Aorta (tissue), 5 donors: ENCODE measurements around the gene VSIR. TPM values are rescaled to one million over a fixed set of nuclear protein-coding genes. Genes with fewer than 3 reads are reported as not detected.
A peak's percentile ranks its signal among the peaks of the same experiment; 100 is the strongest.

Experiments used
- ATAC-seq: fragments of 200-7000 bp; cut with Tn5 transposase; one replicate; pipeline ENCODE4 v1.9.1; 2022; ENCODE audit warnings: moderate library complexity; ENCODE audit not compliant: low FRiP score
- DNase-seq, 2 donors: peaks; one replicate each; pipeline ENCODE4 v3.0.0-alpha.2; 2020
- H3K27ac ChIP-seq, 2 donors: one replicate each; pipeline ENCODE4 v1.5.1; 2013; ENCODE audit warnings: low read length in 2 of 2, mild to moderate bottlenecking in 2 of 2, moderate library complexity in 2 of 2, control low read depth in 1 of 2, inconsistent platforms in 1 of 2, low read depth in 1 of 2
- H3K27me3 ChIP-seq, 2 donors: one replicate each; pipeline ENCODE4 v1.6.1; 2013; ENCODE audit warnings: control low read depth in 1 of 2, low read length in 1 of 2, mild to moderate bottlenecking in 1 of 2, moderate library complexity in 1 of 2; ENCODE audit not compliant: insufficient read depth in 2 of 2, control insufficient read depth in 1 of 2
- H3K36me3 ChIP-seq, 2 donors: one replicate each; pipeline ENCODE4 v1.6.1; 2013; ENCODE audit warnings: control low read depth in 1 of 2, low read length in 1 of 2, mild to moderate bottlenecking in 1 of 2; ENCODE audit not compliant: insufficient read depth in 2 of 2, control insufficient read depth in 1 of 2
- H3K4me1 ChIP-seq, 2 donors: one replicate each; pipeline ENCODE4 v1.6.1; 2013; ENCODE audit warnings: low read length in 2 of 2, control low read depth in 1 of 2, mild to moderate bottlenecking in 1 of 2, moderate library complexity in 1 of 2; ENCODE audit not compliant: insufficient read depth in 2 of 2, control insufficient read depth in 1 of 2
- H3K4me3 ChIP-seq, 2 donors: one replicate each; pipeline ENCODE4 v1.5.1; 2013; ENCODE audit warnings: low read length in 2 of 2, control low read depth in 1 of 2, mild to moderate bottlenecking in 1 of 2
- H3K9me3 ChIP-seq: one replicate; pipeline ENCODE4 v1.6.1; 2013; ENCODE audit warnings: mild to moderate bottlenecking, low read length; ENCODE audit not compliant: control insufficient read depth
- WGBS, 2 donors: extraction: QIAGEN DNeasy Blood & Tissue Kit; methylation state at CpG; one replicate each; pipeline ENCODE4 v1.1.7; 2013; 5-methylcytosine and 5-hydroxymethylcytosine counted together
- intact Hi-C, 2 donors: fragments of 100-400 bp; cut with DNase I; formaldehyde crosslinking; loops; one replicate each; pipeline versions ENCODE4 v1.14.2 to v1.15.0; 2022
- polyA plus RNA-seq, 2 donors: library from polyadenylated mRNA; stranded (reverse); fragments of 200-250 nt; gene quantifications; one replicate each; pipeline ENCODE4 v1.2.3, GENCODE V29; 2013
- total RNA-seq, 2 donors: library from RNA; stranded (reverse); fragmentation: NEBNext Ultra II Directional; extraction: Animal tissue kit (Norgen Biotek cat#: 25700); gene quantifications; one replicate each; pipeline ENCODE4 v1.2.1, GENCODE V29; 2021
- donor health status: healthy with polysubstance abuse.
- donor health status: Bipolar disorder and iron deficiency.
- donor health status: DM: no; HTN: no; CAD: no.
- donor health status: DM: no; HTN: no; CAD: no.
- donor health status: DM: yes; HTN: yes; CAD: no.

VSIR gene
- total and polyA plus RNA-seq, 4 donors = 44.7 to 123 (median 69.9) TPM

GRCh38 chr10:71816936-71817618, 43.8 kb upstream of the VSIR start:
- no peak overlapping the region for H3K4me3 ChIP-seq
- intact Hi-C loops = loop anchor here in 1 of 2 donors (10.0 kb wide), 1 partner anchor 112 kb away; no protein-coding TSS in a partner anchor
- H3K9me3 ChIP-seq = no peaks in the 10 kb centered on the region
- 73 to 78% methylated on average over 8 of the region's 8 CpGs for WGBS, 2 donors
- H3K36me3 ChIP-seq = peaks cover 4 to 20% of the 10 kb centered on the region in 2 donors
- H3K27ac ChIP-seq = no peak overlapping the region
- DNase-seq (peak in 1 of 2 donors; percentile 24), ATAC-seq (no peak)
- no peaks in the 10 kb centered on the region for H3K4me1 ChIP-seq
- H3K27me3 ChIP-seq = no peaks in the 10 kb centered on the region

GRCh38 chr10:71816421-71816851, 43.1 kb upstream of the VSIR start:
- intact Hi-C loops = loop anchor here in 1 of 2 donors (10.0 kb wide), 1 partner anchor 112 kb away; no protein-coding TSS in a partner anchor
- Histone ChIP-seq H3K27ac (no peak overlapping the region), H3K27me3 (no peaks in the 10 kb centered on the region), H3K4me1 (no peaks in the 10 kb centered on the region), H3K9me3 (no peaks in the 10 kb centered on the region), H3K36me3 (peaks cover 4 to 18% of the 10 kb centered on the region in 2 donors), H3K4me3 (no peak overlapping the region)
- 83 to 86% methylated on average over 12 of the region's 12 CpGs for WGBS, 2 donors
- DNase-seq (peak; percentile 44 to 59), ATAC-seq (no peak)

- H3K4me1 ChIP-seq = no peaks in the 10 kb centered on the region
- WGBS, 2 donors = 80 to 81% methylated on average over 15 of the region's 15 CpGs
- no peak overlapping the region for H3K27ac ChIP-seq
- H3K9me3 ChIP-seq = no peaks in the 10 kb centered on the region
- no peaks in the 10 kb centered on the region for H3K27me3 ChIP-seq
- ATAC-seq = no peak
- H3K36me3 ChIP-seq = peaks cover 4 to 16% of the 10 kb centered on the region in 2 donors
- intact Hi-C loops = loop anchor here in 1 of 2 donors (10.0 kb wide), 1 partner anchor 111 kb away; no protein-coding TSS in a partner anchor
- no peak overlapping the region for H3K4me3 ChIP-seq
- peak in 1 of 2 donors; percentile 43 for DNase-seq
Measured at GRCh38 chr10:71815515-71816130, 42.3 kb upstream of the VSIR start.

GRCh38 chr10:71814922-71815411, 41.6 kb upstream of the VSIR start:
- no peak overlapping the region for H3K27ac ChIP-seq
- ATAC-seq = no peak
- no peaks in the 10 kb centered on the region for H3K9me3 ChIP-seq
- DNase-seq = peak in 1 of 2 donors; percentile 41
- peaks cover 0 to 14% of the 10 kb centered on the region in 2 donors for H3K36me3 ChIP-seq
- H3K27me3 ChIP-seq = no peaks in the 10 kb centered on the region
- no peak overlapping the region for H3K4me3 ChIP-seq
- H3K4me1 ChIP-seq = no peaks in the 10 kb centered on the region
- 88 to 89% methylated on average over 26 of the region's 26 CpGs for WGBS, 2 donors
- intact Hi-C loops = loop anchor here (5.0 to 10.0 kb wide), 4 partner anchors 110 to 503 kb away; no protein-coding TSS in a partner anchor

GRCh38 chr10:71812913-71813590, 39.7 kb upstream of the VSIR start:
- H3K36me3 ChIP-seq = peaks cover 0 to 11% of the 10 kb centered on the region in 2 donors
- DNase-seq = no peak
- H3K4me1 ChIP-seq = no peaks in the 10 kb centered on the region
- no peaks in the 10 kb centered on the region for H3K9me3 ChIP-seq
- intact Hi-C loops = loop anchor here (5.0 to 10.0 kb wide), 4 partner anchors 108 to 501 kb away; no protein-coding TSS in a partner anchor
- no peaks in the 10 kb centered on the region for H3K27me3 ChIP-seq
- ATAC-seq = no peak
- H3K4me3 ChIP-seq = no peak overlapping the region
- 39 to 42% methylated on average over 11 of the region's 11 CpGs for WGBS, 2 donors
- no peak overlapping the region for H3K27ac ChIP-seq

GRCh38 chr10:71812016-71812912, 38.9 kb upstream of the VSIR start:
- DNase-seq (peak; percentile 80 to 93), ATAC-seq (peak; percentile 84)
- WGBS, 2 donors = 36 to 39% methylated on average over 22 of the region's 22 CpGs
- Histone ChIP-seq H3K27ac (no peak overlapping the region), H3K9me3 (no peaks in the 10 kb centered on the region), H3K36me3 (peaks cover 0 to 6% of the 10 kb centered on the region in 2 donors), H3K4me3 (no peak overlapping the region), H3K4me1 (no peaks in the 10 kb centered on the region), H3K27me3 (no peaks in the 10 kb centered on the region)
- intact Hi-C loops = loop anchor here (5.0 to 10.0 kb wide), 4 partner anchors 107 to 500 kb away; no protein-coding TSS in a partner anchor

- no peak for ATAC-seq
- DNase-seq = no peak
- no peak overlapping the region for H3K27ac ChIP-seq
- WGBS, 2 donors = 85 to 90% methylated on average over 19 of the region's 19 CpGs
- no peaks in the 10 kb centered on the region for H3K4me1 ChIP-seq
- intact Hi-C loops = loop anchor here (5.0 to 10.0 kb wide), 4 partner anchors 107 to 499 kb away; no protein-coding TSS in a partner anchor
- H3K9me3 ChIP-seq = no peaks in the 10 kb centered on the region
- H3K27me3 ChIP-seq = no peaks in the 10 kb centered on the region
- no peak overlapping the region for H3K4me3 ChIP-seq
- peaks cover 0 to 1% of the 10 kb centered on the region in 2 donors for H3K36me3 ChIP-seq
Measured at GRCh38 chr10:71811351-71811750, 38.0 kb upstream of the VSIR start.
